ENCODE data around the gene DBF4B. TPM values are rescaled to one million over a fixed set of nuclear protein-coding genes. Genes with fewer than 3 reads are reported as not detected.

Gene DBF4B
- 1.0 and 1.4 TPM in 2 replicates for total RNA-seq

GRCh38 chr17:44708401-44709263 lies at the start of gene DBF4B:
TSS of gene DBF4B (plus strand) at chr17:44708665. CDS start at chr17:44708821, 156 bp downstream.

GRCh38 chr17:44689477-44690217 lies 18.8 kb upstream of the DBF4B start, which contains the start of gene CCDC43:
TSS of gene CCDC43 (minus strand) at chr17:44689776. CDS start at chr17:44689753, 23 bp downstream.

GRCh38 chr17:44758414-44759085 lies 50.1 kb downstream of the DBF4B start, which contains the start of gene ADAM11:
TSS of gene ADAM11 (plus strand) at chr17:44758988. CDS start at chr17:44759200, 212 bp downstream.

Other genes starting within 250 kb of the DBF4B start
- 14.7 and 15.0 TPM in 2 replicates for gene GPATCH8, start 205.3 kb upstream of the DBF4B start, total RNA-seq
- 19.0 and 22.6 TPM in 2 replicates for gene FZD2, start 151.2 kb upstream of the DBF4B start, total RNA-seq
- gene MEIOC, start 52.2 kb upstream of the DBF4B start, total RNA-seq: 0.06 and 0.24 TPM in 2 replicates
- gene CCDC43, start 18.9 kb upstream of the DBF4B start, total RNA-seq: 15.0 and 18.5 TPM in 2 replicates
- 0.15 and 0.25 TPM in 2 replicates for gene ADAM11, start 50.3 kb downstream of the DBF4B start, total RNA-seq
- 1.4 and 2.7 TPM in 2 replicates for gene GJC1, start 121.6 kb downstream of the DBF4B start, total RNA-seq
- not detected in 2 replicates for gene HIGD1B, start 139.2 kb downstream of the DBF4B start, total RNA-seq
- gene EFTUD2, start 190.8 kb downstream of the DBF4B start, total RNA-seq: 56.2 and 75.9 TPM in 2 replicates
- gene GFAP, start 206.8 kb downstream of the DBF4B start, total RNA-seq: not detected in 2 replicates
- 1.00 and 1.5 TPM in 2 replicates for gene KIF18B, start 239.1 kb downstream of the DBF4B start, total RNA-seq

All from cardiac ventricle fibroblast (primary cell).